ENCODE data around the gene GIT2.

GIT2 gene

DNA sequence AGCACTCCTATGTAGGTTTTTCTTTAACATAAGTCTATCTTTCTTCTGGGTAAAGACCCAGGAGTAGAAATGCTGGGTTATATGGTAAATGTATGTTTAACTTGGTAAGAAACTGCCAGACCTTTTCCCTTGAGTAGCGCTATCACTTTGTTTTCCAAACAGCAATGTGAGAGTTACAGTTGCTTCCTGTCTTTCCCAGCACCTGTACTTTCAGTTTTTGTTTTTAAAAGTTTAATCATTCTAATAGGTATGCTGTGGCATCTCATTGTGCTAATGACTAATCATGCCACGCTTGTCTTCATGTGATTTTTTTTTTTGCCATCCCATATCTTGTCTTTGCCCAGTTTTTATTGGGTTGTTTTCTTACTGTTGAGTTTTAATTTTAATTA lies 28.1 kb downstream of the GIT2 start:
- no peaks in the 10 kb centered on the region for H3K9me3 ChIP-seq (ENCODE audit: control insufficient read depth, low read length)
- H3K9ac ChIP-seq, result no peak overlapping the region
- H2AFZ ChIP-seq, result no peak overlapping the region
- no peak overlapping the region for H3K27ac ChIP-seq
- H3K4me3 ChIP-seq (ENCODE audit: low read depth, low read length), result no peak overlapping the region
- no peaks in the 10 kb centered on the region for H3K36me3 ChIP-seq (ENCODE audit: control insufficient read depth, insufficient read depth, low read length)
- no peak overlapping the region for H3K4me2 ChIP-seq (ENCODE audit: low read length)
- H3K79me2 ChIP-seq, result peaks cover 2% of the 10 kb centered on the region
- TF ChIP-seq, protein P1, sequence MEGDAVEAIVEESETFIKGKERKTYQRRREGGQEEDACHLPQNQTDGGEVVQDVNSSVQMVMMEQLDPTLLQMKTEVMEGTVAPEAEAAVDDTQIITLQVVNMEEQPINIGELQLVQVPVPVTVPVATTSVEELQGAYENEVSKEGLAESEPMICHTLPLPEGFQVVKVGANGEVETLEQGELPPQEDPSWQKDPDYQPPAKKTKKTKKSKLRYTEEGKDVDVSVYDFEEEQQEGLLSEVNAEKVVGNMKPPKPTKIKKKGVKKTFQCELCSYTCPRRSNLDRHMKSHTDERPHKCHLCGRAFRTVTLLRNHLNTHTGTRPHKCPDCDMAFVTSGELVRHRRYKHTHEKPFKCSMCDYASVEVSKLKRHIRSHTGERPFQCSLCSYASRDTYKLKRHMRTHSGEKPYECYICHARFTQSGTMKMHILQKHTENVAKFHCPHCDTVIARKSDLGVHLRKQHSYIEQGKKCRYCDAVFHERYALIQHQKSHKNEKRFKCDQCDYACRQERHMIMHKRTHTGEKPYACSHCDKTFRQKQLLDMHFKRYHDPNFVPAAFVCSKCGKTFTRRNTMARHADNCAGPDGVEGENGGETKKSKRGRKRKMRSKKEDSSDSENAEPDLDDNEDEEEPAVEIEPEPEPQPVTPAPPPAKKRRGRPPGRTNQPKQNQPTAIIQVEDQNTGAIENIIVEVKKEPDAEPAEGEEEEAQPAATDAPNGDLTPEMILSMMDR (IDR thresholded peaks at IDR 0.05), result no peak
- H3K4me1 ChIP-seq, result no peaks in the 10 kb centered on the region
- no peaks in the 10 kb centered on the region for H3K27me3 ChIP-seq (ENCODE audit: control insufficient read depth, insufficient read depth, low read length)

DNA sequence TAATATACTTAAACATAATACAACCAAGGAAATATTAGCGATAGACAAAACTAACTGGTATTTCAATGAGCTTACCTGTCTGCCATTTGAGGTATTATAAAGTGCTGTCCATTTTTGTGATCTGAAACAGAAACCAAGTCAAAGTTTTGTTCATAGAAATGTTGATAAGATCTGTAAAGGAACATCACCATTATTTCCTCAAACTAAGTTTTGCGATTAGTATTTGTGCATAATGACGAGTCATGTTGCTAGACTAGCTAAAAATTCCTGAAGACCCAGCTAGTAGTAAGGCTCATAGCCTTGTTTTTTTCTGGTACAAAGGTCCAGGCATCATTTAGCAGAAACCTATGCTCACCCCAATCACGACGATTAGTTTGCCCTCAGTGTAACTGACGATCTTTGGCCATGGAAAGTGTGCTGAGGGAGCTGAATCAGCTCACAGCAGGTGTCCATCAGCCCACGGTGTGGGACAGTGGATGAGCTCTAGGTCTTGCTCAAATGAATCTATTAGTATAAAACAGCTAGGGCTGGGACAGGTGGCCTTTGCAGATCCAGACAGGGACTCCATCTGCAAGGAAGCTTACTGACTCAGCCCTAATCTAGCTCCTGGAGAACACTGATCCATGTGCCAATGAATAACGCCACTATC lies 28.7 kb downstream of the GIT2 start:
- TF ChIP-seq, protein P1 (IDR thresholded peaks at IDR 0.05), result no peak
- Histone ChIP-seq H3K9ac (no peak overlapping the region), H3K4me1 (no peaks in the 10 kb centered on the region), H3K4me3 (ENCODE audit: low read depth, low read length) (no peak overlapping the region), H3K4me2 (ENCODE audit: low read length) (no peak overlapping the region), H3K27me3 (ENCODE audit: control insufficient read depth, insufficient read depth, low read length) (no peaks in the 10 kb centered on the region), H3K9me3 (ENCODE audit: control insufficient read depth, low read length) (no peaks in the 10 kb centered on the region), H3K79me2 (peaks cover 2% of the 10 kb centered on the region), H3K27ac (no peak overlapping the region), H3K36me3 (ENCODE audit: control insufficient read depth, insufficient read depth, low read length) (no peaks in the 10 kb centered on the region), H2AFZ (no peak overlapping the region)

DNA sequence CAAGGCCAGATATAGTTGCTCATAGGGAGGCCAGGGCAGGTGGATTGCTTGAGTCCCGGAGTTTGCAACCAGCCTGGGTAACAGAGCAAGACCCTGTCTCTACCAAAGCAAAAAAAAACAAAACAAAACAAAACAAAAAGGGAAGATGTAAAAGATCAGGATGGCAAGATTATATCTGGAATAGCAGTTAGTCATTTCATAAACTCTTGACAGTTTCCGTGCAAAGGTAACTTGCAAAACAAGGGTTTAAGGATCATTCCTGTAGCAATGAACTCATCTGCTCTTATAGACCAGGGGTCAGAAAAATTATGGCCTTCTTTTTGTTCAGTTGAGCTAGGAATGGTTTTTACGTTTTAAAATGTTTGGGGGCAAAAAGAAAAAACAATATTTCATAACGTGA lies 29.6 kb downstream of the GIT2 start:
- Histone ChIP-seq H3K79me2 (peaks cover 2% of the 10 kb centered on the region), H3K36me3 (ENCODE audit: control insufficient read depth, insufficient read depth, low read length) (no peaks in the 10 kb centered on the region), H3K4me3 (ENCODE audit: low read depth, low read length) (no peak overlapping the region), H3K4me1 (no peaks in the 10 kb centered on the region), H3K9me3 (ENCODE audit: control insufficient read depth, low read length) (no peaks in the 10 kb centered on the region), H3K27me3 (ENCODE audit: control insufficient read depth, insufficient read depth, low read length) (no peaks in the 10 kb centered on the region), H2AFZ (no peak overlapping the region), H3K4me2 (ENCODE audit: low read length) (no peak overlapping the region), H3K27ac (no peak overlapping the region), H3K9ac (no peak overlapping the region)
- TF ChIP-seq, protein P1 (IDR thresholded peaks at IDR 0.05), result no peak

DNA sequence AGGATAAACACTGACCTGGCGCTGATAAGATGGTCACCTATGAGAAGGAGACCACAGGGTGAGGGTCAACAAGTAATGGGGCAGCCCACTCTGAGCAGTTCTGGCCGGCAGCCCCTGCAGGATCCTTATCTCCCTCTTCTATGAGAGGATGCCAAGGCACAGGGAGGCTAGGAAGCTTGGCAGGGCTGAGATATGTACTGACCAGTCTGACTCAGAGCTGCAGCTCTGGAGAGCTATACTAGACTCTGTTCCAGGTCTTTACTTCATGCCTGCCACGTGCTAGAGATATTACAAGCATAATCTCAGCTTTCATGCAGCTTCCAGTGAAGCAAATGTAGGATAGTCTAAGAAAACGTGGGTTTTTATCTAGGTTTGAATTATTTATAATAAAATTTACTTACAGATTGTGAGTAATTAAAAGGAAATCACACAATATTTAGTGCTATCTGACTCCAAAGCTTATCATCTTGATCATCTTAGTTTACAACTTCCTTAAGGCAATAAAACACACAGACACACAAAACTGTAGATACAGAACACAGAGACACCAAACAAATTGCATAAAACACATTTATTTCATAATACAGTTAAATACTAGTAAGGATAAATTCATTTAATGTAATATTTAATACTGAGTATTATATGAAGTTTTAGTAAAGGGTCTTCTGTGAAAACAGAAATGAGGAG lies 32.3 kb downstream of the GIT2 start:
- H3K36me3 ChIP-seq (ENCODE audit: control insufficient read depth, insufficient read depth, low read length), result no peaks in the 10 kb centered on the region

More for the DNA sequence above, 32.3 kb downstream of the GIT2 start:
- Histone ChIP-seq H3K79me2 (peaks cover 2% of the 10 kb centered on the region), H3K27me3 (ENCODE audit: control insufficient read depth, insufficient read depth, low read length) (no peaks in the 10 kb centered on the region), H3K9ac (no peak overlapping the region), H3K4me3 (ENCODE audit: low read depth, low read length) (no peak overlapping the region), H2AFZ (no peak overlapping the region), H3K4me2 (ENCODE audit: low read length) (no peak overlapping the region), H3K4me1 (no peaks in the 10 kb centered on the region), H3K27ac (no peak overlapping the region), H3K9me3 (ENCODE audit: control insufficient read depth, low read length) (no peaks in the 10 kb centered on the region)
- TF ChIP-seq, protein P1 (IDR thresholded peaks at IDR 0.05), result no peak
